DND-41 (cell line): ENCODE results near the gene RGS17.

Experiments
- ATAC-seq: fragments of 200-7000 bp; cut with Tn5 transposase; 3 replicates; pipeline ENCODE4 v1.9.1; 2021; ENCODE audit warnings: low read depth; ENCODE audit not compliant: insufficient read depth
- DNase-seq: peaks from one replicate; pipeline ENCODE4 v3.0.0-alpha.2; 2020
- H2AFZ ChIP-seq: 2 replicates; pipeline ENCODE4 v1.6.0; 2012; ENCODE audit warnings: low read depth, low read length
- H3K27ac ChIP-seq: 2 replicates; pipeline ENCODE4 v1.5.1; 2012; ENCODE audit warnings: low read length, inconsistent platforms
- H3K27me3 ChIP-seq: fragments of 200-600 bp; sonication (generic); 2 replicates; pipeline ENCODE4 v1.6.0; 2012; ENCODE audit warnings: low read length, mild to moderate bottlenecking, inconsistent platforms; ENCODE audit not compliant: insufficient read depth, poor library complexity
- H3K36me3 ChIP-seq: 2 replicates; pipeline ENCODE4 v1.5.1; 2012; ENCODE audit warnings: low read length, inconsistent platforms; ENCODE audit not compliant: insufficient read depth
- H3K4me1 ChIP-seq: 2 replicates; pipeline ENCODE4 v1.5.1; 2012; ENCODE audit warnings: mild to moderate bottlenecking, low read length; ENCODE audit not compliant: insufficient read depth
- H3K4me2 ChIP-seq: 2 replicates; pipeline ENCODE4 v1.6.0; 2012; ENCODE audit warnings: mild to moderate bottlenecking, moderate library complexity, low read length, inconsistent platforms; ENCODE audit not compliant: insufficient read depth
- H3K4me3 ChIP-seq, 2 experiments: fragments of 200-600 bp in 1 of 2; shearing (Covaris generic) in 1 of 2; 2 replicates each; pipeline ENCODE4 v1.5.1; 2012 to 2016; ENCODE audit warnings: inconsistent platforms in 2 of 2, low read length in 2 of 2, mild to moderate bottlenecking in 2 of 2, low read depth in 1 of 2, moderate library complexity in 1 of 2
- H3K79me2 ChIP-seq: 2 replicates; pipeline ENCODE4 v1.6.0; 2012; ENCODE audit warnings: low read length, inconsistent platforms; ENCODE audit not compliant: insufficient read depth
- H3K9ac ChIP-seq: 2 replicates; pipeline ENCODE4 v1.6.0; 2012; ENCODE audit warnings: low read depth, mild to moderate bottlenecking, inconsistent platforms, low read length, moderate library complexity
- H3K9me3 ChIP-seq: 2 replicates; pipeline ENCODE4 v1.5.1; 2012; ENCODE audit warnings: low read length, moderate library complexity, mild to moderate bottlenecking, inconsistent platforms; ENCODE audit not compliant: insufficient read depth, severe bottlenecking
- H4K20me1 ChIP-seq: 2 replicates; pipeline ENCODE4 v1.6.0; 2012; ENCODE audit warnings: low read length; ENCODE audit not compliant: insufficient read depth
- CTCF ChIP-seq: IDR thresholded peaks from 2 replicates; pipeline ENCODE4 v1.5.1; 2012; ENCODE audit warnings: borderline replicate concordance, low read length, moderate library complexity, mild to moderate bottlenecking; ENCODE audit not compliant: poor library complexity, severe bottlenecking; ENCODE audit errors: extremely low read depth
- EZH2 ChIP-seq: IDR thresholded peaks from 3 replicates; pipeline ENCODE4 v1.6.1; 2012; ENCODE audit warnings: borderline replicate concordance, low read depth, mild to moderate bottlenecking, moderate library complexity, low read length, inconsistent platforms; ENCODE audit not compliant: severe bottlenecking

The RGS17 gene

GRCh38 chr6:153102605-153103318 lies 28.3 kb downstream of the RGS17 start:
- Histone ChIP-seq H3K27ac (no peak overlapping the region), H3K9me3 (no peaks in the 10 kb centered on the region), H3K4me3 (no peak overlapping the region), H3K79me2 (no peaks in the 10 kb centered on the region), H2AFZ (no peak overlapping the region), H3K4me1 (no peaks in the 10 kb centered on the region), H3K9ac (no peak overlapping the region), H3K4me2 (no peak overlapping the region), H3K27me3 (peaks cover 4% of the 10 kb centered on the region), H3K36me3 (no peaks in the 10 kb centered on the region), H4K20me1 (no peaks in the 10 kb centered on the region)
- DNase-seq (no peak), ATAC-seq (no peak)
- no peak for TF ChIP-seq CTCF
- TF ChIP-seq EZH2, result no peak

DNA sequence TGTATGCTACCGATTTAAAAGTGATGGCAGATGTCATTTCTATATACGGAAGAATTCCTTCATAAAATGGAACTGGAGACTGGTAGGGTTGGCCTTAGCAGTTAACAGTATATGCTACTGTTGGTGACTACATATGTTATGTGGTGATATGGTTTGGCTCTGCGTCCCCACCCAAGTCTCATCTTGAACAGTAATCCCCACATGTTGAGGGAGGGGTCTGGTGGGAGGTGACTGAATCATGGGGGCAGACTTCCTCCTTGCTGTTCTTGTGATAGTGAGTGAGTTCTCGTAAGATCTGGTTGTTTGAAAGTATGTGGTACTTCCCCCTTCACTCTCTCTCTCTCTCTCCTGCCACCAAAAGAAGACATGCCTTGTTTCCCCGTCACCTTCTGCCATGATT lies 29.6 kb downstream of the RGS17 start:
- TF ChIP-seq CTCF (no peak), EZH2 (no peak)
- H3K36me3 ChIP-seq, result no peaks in the 10 kb centered on the region
- no peak overlapping the region for H3K4me2 ChIP-seq
- no peak overlapping the region for H3K9ac ChIP-seq
- no peak for DNase-seq
- H3K27ac ChIP-seq, result no peak overlapping the region
- no peaks in the 10 kb centered on the region for H3K79me2 ChIP-seq
- H4K20me1 ChIP-seq, result no peaks in the 10 kb centered on the region
- H3K4me1 ChIP-seq, result no peaks in the 10 kb centered on the region
- H2AFZ ChIP-seq, result no peak overlapping the region
- peaks cover 6% of the 10 kb centered on the region for H3K27me3 ChIP-seq
- no peak overlapping the region for H3K4me3 ChIP-seq
- ATAC-seq, result no peak
- H3K9me3 ChIP-seq, result no peaks in the 10 kb centered on the region

GRCh38 chr6:153099636-153100035 lies 31.4 kb downstream of the RGS17 start:
- DNase-seq (no peak), ATAC-seq (peak; percentile 44; the same call in 2 of the 3 replicates)
- no peaks in the 10 kb centered on the region for H3K4me1 ChIP-seq
- H3K9ac ChIP-seq, result no peak overlapping the region
- no peaks in the 10 kb centered on the region for H4K20me1 ChIP-seq
- H3K4me3 ChIP-seq, result no peak overlapping the region
- H3K27ac ChIP-seq, result no peak overlapping the region
- no peak for TF ChIP-seq CTCF
- no peak for TF ChIP-seq EZH2
- no peaks in the 10 kb centered on the region for H3K79me2 ChIP-seq
- no peaks in the 10 kb centered on the region for H3K36me3 ChIP-seq
- H3K4me2 ChIP-seq, result no peak overlapping the region
- H2AFZ ChIP-seq, result no peak overlapping the region
- H3K27me3 ChIP-seq, result peaks cover 3% of the 10 kb centered on the region
- no peaks in the 10 kb centered on the region for H3K9me3 ChIP-seq
